Measurements from ENCODE around the gene NTRK3.

DNA sequence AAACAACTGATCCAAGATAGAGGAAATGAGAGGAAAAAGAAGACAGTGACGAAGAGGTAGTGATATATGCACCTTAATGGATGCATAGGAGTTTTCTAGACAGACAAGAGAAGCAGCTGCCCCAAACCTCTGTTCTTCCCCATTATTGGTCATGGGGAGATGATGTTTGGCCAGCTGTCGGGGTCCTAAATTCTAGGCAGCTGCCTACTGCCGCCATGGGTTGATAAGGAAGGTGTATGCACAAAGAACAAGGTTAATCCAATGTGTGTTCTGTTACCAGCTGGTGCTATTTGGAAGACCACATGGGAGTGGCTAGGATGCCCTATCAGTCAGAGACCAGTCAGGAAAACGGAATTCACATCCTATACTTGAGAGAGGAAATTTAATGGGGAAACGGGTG is 47.4 kb downstream of the NTRK3 start:
- TF ChIP-seq, protein P1, sequence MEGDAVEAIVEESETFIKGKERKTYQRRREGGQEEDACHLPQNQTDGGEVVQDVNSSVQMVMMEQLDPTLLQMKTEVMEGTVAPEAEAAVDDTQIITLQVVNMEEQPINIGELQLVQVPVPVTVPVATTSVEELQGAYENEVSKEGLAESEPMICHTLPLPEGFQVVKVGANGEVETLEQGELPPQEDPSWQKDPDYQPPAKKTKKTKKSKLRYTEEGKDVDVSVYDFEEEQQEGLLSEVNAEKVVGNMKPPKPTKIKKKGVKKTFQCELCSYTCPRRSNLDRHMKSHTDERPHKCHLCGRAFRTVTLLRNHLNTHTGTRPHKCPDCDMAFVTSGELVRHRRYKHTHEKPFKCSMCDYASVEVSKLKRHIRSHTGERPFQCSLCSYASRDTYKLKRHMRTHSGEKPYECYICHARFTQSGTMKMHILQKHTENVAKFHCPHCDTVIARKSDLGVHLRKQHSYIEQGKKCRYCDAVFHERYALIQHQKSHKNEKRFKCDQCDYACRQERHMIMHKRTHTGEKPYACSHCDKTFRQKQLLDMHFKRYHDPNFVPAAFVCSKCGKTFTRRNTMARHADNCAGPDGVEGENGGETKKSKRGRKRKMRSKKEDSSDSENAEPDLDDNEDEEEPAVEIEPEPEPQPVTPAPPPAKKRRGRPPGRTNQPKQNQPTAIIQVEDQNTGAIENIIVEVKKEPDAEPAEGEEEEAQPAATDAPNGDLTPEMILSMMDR (IDR thresholded peaks at IDR 0.05), result no peak
- TF ChIP-seq POLR2A (IDR thresholded peaks at IDR 0.05), result no peak
- TF ChIP-seq POLR2AphosphoS5 (IDR thresholded peaks at IDR 0.05), result no peak
- TF ChIP-seq EP300 (IDR thresholded peaks at IDR 0.05), result no peak

All from upper lobe of left lung (tissue), 4 donors.